HG02885 (cell line): Measurements from ENCODE around the gene TP53I11.
A peak's percentile ranks its signal among the peaks of the same experiment; 100 is the strongest.

Experiments used
- ATAC-seq: cut with Tn5 transposase; IDR thresholded peaks from one replicate; pipeline ENCODE4 v1.9.1; 2021; ENCODE audit warnings: mild to moderate bottlenecking; ENCODE audit not compliant: unreplicated experiment, poor library complexity

Gene TP53I11

GRCh38 chr11:44917741-44918140, 32.9 kb downstream of the TP53I11 start:
- ATAC-seq = no peak

- ATAC-seq = no peak
These were observed 33.8 kb downstream of the TP53I11 start for GRCh38 chr11:44916801-44917385.

- no peak for ATAC-seq
These were observed 34.4 kb downstream of the TP53I11 start for GRCh38 chr11:44916331-44916730.

- no peak for ATAC-seq
These were observed 35.1 kb downstream of the TP53I11 start for GRCh38 chr11:44915621-44916020.

GRCh38 chr11:44915004-44915403, 35.7 kb downstream of the TP53I11 start:
- no peak for ATAC-seq

GRCh38 chr11:44914105-44914504, 36.6 kb downstream of the TP53I11 start:
- ATAC-seq = no peak

- no peak for ATAC-seq
These were observed 37.2 kb downstream of the TP53I11 start for GRCh38 chr11:44913502-44913901.

- no peak for ATAC-seq
These were observed 38.3 kb downstream of the TP53I11 start for GRCh38 chr11:44912270-44912987.

GRCh38 chr11:44911029-44911814, 39.5 kb downstream of the TP53I11 start:
- ATAC-seq = peak; percentile 78

- ATAC-seq = no peak
These were observed 40.1 kb downstream of the TP53I11 start for GRCh38 chr11:44910591-44910990.

GRCh38 chr11:44909557-44909956, 41.1 kb downstream of the TP53I11 start:
- ATAC-seq = no peak

GRCh38 chr11:44906649-44907048, 44.0 kb downstream of the TP53I11 start:
- no peak for ATAC-seq

GRCh38 chr11:44905131-44905866, 45.4 kb downstream of the TP53I11 start:
- ATAC-seq = no peak

GRCh38 chr11:44904261-44905020, 46.2 kb downstream of the TP53I11 start:
- no peak for ATAC-seq

GRCh38 chr11:44903518-44903917, 47.2 kb downstream of the TP53I11 start:
- ATAC-seq = no peak

- no peak for ATAC-seq
These were observed 47.6 kb downstream of the TP53I11 start for GRCh38 chr11:44903035-44903434.

GRCh38 chr11:44901786-44902185, 48.9 kb downstream of the TP53I11 start:
- ATAC-seq = no peak

- ATAC-seq = no peak
These were observed 49.5 kb downstream of the TP53I11 start for GRCh38 chr11:44901120-44901633.

- peak; percentile 59 for ATAC-seq
These were observed 50.7 kb downstream of the TP53I11 start for GRCh38 chr11:44899959-44900358.
